IMR-90 (cell line): Measurements from ENCODE around the gene SMIM12. TPM values are rescaled to one million over a fixed set of nuclear protein-coding genes. Genes with fewer than 3 reads are reported as not detected.

Experiments used
- ATAC-seq: fragments of 200-7000 bp; cut with Tn5 transposase; 2 replicates; pipeline ENCODE4 v1.9.1; 2020; ENCODE audit warnings: low read depth, mild to moderate bottlenecking, moderate library complexity
- BruUV-seq: library from RNA; stranded (reverse); fragments of 400-500 nt; replicated peaks from 2 replicates; lab custom pipeline; 2021; lab: Mats Ljungman, UMichigan
- CTCF ChIA-PET: fragments of 300-600 bp; formaldehyde crosslinking; extraction: SDS; loops from one replicate; lab custom pipeline; 2021; ENCODE audit warnings: antibody characterized with exemption; lab: Yijun Ruan, JAX
- POLR2A ChIA-PET: fragments of 300-600 bp; sonication (Branson Sonifier 250); formaldehyde crosslinking; loops from one replicate; lab custom pipeline; 2022; ENCODE audit warnings: antibody characterized with exemption; ENCODE audit not compliant: unreplicated experiment; lab: Charles Lee
- DNase-seq: peaks from one replicate; pipeline ENCODE4 v3.0.0; 2013
- H2AFZ ChIP-seq: replicated peaks from 2 replicates; pipeline ENCODE3; 2013; ENCODE audit warnings: low read length, mild to moderate bottlenecking; ENCODE audit not compliant: poor library complexity
- H2AK5ac ChIP-seq: 2 replicates; pipeline ENCODE4 v1.6.1; 2013; ENCODE audit warnings: low read depth, low read length, inconsistent platforms
- H2AK9ac ChIP-seq: replicated peaks from 2 replicates; pipeline ENCODE3; 2013; ENCODE audit warnings: mild to moderate bottlenecking, low read depth, low read length, moderate library complexity; ENCODE audit not compliant: poor library complexity
- H2BK120ac ChIP-seq: 2 replicates; pipeline ENCODE4 v1.6.1; 2013; ENCODE audit warnings: low read depth, low read length, inconsistent platforms
- H2BK15ac ChIP-seq: 3 replicates; pipeline ENCODE4 v1.6.1; 2013; ENCODE audit warnings: low read depth, low read length, inconsistent platforms
- H2BK20ac ChIP-seq: 2 replicates; pipeline ENCODE4 v1.6.1; 2013; ENCODE audit warnings: low read depth, mild to moderate bottlenecking, inconsistent platforms, low read length, moderate library complexity
- H2BK5ac ChIP-seq: 2 replicates; pipeline ENCODE4 v1.6.1; 2013; ENCODE audit warnings: mild to moderate bottlenecking, low read depth, low read length, inconsistent platforms; ENCODE audit not compliant: poor library complexity, severe bottlenecking
- H3K14ac ChIP-seq: replicated peaks from 2 replicates; pipeline ENCODE4 v1.6.1; 2013; ENCODE audit warnings: low read depth, low read length, inconsistent platforms
- H3K18ac ChIP-seq: 2 replicates; pipeline ENCODE4 v1.6.1; 2013; ENCODE audit warnings: low read depth, low read length, control low read depth
- H3K23ac ChIP-seq: 2 replicates; pipeline ENCODE4 v1.6.1; 2013; ENCODE audit warnings: low read depth, low read length, inconsistent platforms
- H3K27ac ChIP-seq: 2 replicates; pipeline ENCODE4 v1.5.1; 2013; ENCODE audit warnings: mild to moderate bottlenecking, control low read depth, low read length; ENCODE audit not compliant: insufficient read depth
- H3K27me3 ChIP-seq: 2 replicates; pipeline ENCODE4 v1.6.1; 2013; ENCODE audit warnings: low read length; ENCODE audit not compliant: control insufficient read depth, insufficient read depth
- H3K36me3 ChIP-seq: 2 replicates; pipeline ENCODE4 v1.6.1; 2013; ENCODE audit warnings: low read length, mixed read lengths; ENCODE audit not compliant: control insufficient read depth, insufficient read depth
- H3K4ac ChIP-seq: 2 replicates; pipeline ENCODE4 v1.6.1; 2013; ENCODE audit warnings: low read depth, low read length, inconsistent platforms
- H3K4me1 ChIP-seq: 2 replicates; pipeline ENCODE4 v1.6.1; 2013; ENCODE audit warnings: low read length, mixed read lengths; ENCODE audit not compliant: control insufficient read depth, insufficient read depth
- H3K4me2 ChIP-seq: 2 replicates; pipeline ENCODE4 v1.6.1; 2013; ENCODE audit warnings: low read depth, mild to moderate bottlenecking, control low read depth, low read length, moderate library complexity
- H3K4me3 ChIP-seq: 2 replicates; pipeline ENCODE4 v1.5.1; 2013; ENCODE audit warnings: low read depth, mild to moderate bottlenecking, control low read depth, low read length, moderate library complexity; ENCODE audit not compliant: insufficient read depth
- H3K56ac ChIP-seq: 2 replicates; pipeline ENCODE4 v1.6.1; 2013; ENCODE audit warnings: low read length, inconsistent platforms; ENCODE audit not compliant: insufficient read depth; ENCODE audit errors: extremely low read depth
- H3K79me1 ChIP-seq, 2 experiments: 2 replicates each; pipeline ENCODE4 v1.6.1; 2013; ENCODE audit warnings: low read length in 2 of 2, inconsistent platforms in 1 of 2, low read depth in 1 of 2
- H3K9ac ChIP-seq: 2 replicates; pipeline ENCODE4 v1.6.1; 2013; ENCODE audit warnings: low read depth, low read length, control low read depth
- H3K9me1 ChIP-seq: 2 replicates; pipeline ENCODE4 v1.6.1; 2013; ENCODE audit warnings: low read length, inconsistent platforms; ENCODE audit not compliant: insufficient read depth
- H3K9me3 ChIP-seq: 2 replicates; pipeline ENCODE4 v1.6.1; 2013; ENCODE audit warnings: low read length; ENCODE audit not compliant: control insufficient read depth, insufficient read depth
- H4K20me1 ChIP-seq: 2 replicates; pipeline ENCODE4 v1.6.1; 2013; ENCODE audit warnings: low read length, inconsistent platforms; ENCODE audit not compliant: insufficient read depth
- H4K5ac ChIP-seq: 2 replicates; pipeline ENCODE4 v1.6.1; 2013; ENCODE audit warnings: mild to moderate bottlenecking, low read depth, low read length, control low read depth
- H4K8ac ChIP-seq, 2 experiments: 2 replicates each; pipeline ENCODE4 v1.6.1; 2013; ENCODE audit warnings: low read depth in 2 of 2, low read length in 2 of 2, control low read depth in 1 of 2, inconsistent platforms in 1 of 2
- H4K91ac ChIP-seq: 2 replicates; pipeline ENCODE4 v1.6.1; 2013; ENCODE audit warnings: low read depth, low read length, inconsistent platforms; ENCODE audit not compliant: insufficient read depth
- BHLHE40 ChIP-seq: fragments of 150-350 bp; IDR thresholded peaks from 2 replicates; pipeline ENCODE4 v1.6.1; 2016; ENCODE audit warnings: mild to moderate bottlenecking, low read depth, low read length
- CEBPB ChIP-seq: IDR thresholded peaks from 2 replicates; pipeline ENCODE4 v1.6.1; 2012; ENCODE audit warnings: low read depth, low read length, improper control_type of control experiment
- RAD21 ChIP-seq: IDR thresholded peaks from 2 replicates; pipeline ENCODE4 v1.6.1; 2012; ENCODE audit warnings: low read length, improper control_type of control experiment
- WGBS, 2 experiments: methylation state at CpG; one replicate each; pipeline versions ENCODE4 v1.1.5 to v1.1.7; 2013; ENCODE audit warnings: missing lambda C conversion rate in 2 of 2; ENCODE audit not compliant: insufficient read length in 1 of 2; ENCODE audit errors: extremely low coverage in 2 of 2; 5-methylcytosine and 5-hydroxymethylcytosine counted together
- dilution Hi-C: fragments of 300-500 bp; cut with HindIII; formaldehyde crosslinking; loops from one replicate; pipeline ENCODE4 v1.14.3; 2018; ENCODE audit warnings: low sequenced_read_pairs; ENCODE audit not compliant: unreplicated experiment
- in situ Hi-C: fragments of 300-500 bp; cut with MboI; formaldehyde crosslinking; loops from 3 replicates; pipeline ENCODE4 v1.14.3; 2019; ENCODE audit warnings: low sequenced_read_pairs, inconsistent platforms, mixed read lengths
- intact Hi-C: fragments of 100-400 bp; cut with micrococcal nuclease; formaldehyde crosslinking; loops from 2 replicates; pipeline ENCODE4 v1.10.0; 2022
- polyA plus RNA-seq, 3 experiments: library from polyadenylated mRNA; depleted of rRNA; stranded (reverse); fragments of >200 nt; gene quantifications; 2 replicates each; pipeline ENCODE4 v1.2.3, GENCODE V29; 2012; ENCODE audit warnings: low replicate concordance in 1 of 3
- total RNA-seq: library from RNA; depleted of rRNA; stranded (reverse); fragments of >200 nt; gene quantifications from 2 replicates; pipeline ENCODE4 v1.2.3, GENCODE V29; 2012

The SMIM12 gene
- total and polyA plus RNA-seq, 2 of the 4 experiments (the other 2 are of a cell fraction), result 31.9 to 44.4 TPM

GRCh38 chr1:34871443-34872132 is 12.0 kb upstream of the SMIM12 start:
- Histone ChIP-seq H2BK20ac (no peak overlapping the region), H3K4ac (no peak overlapping the region), H3K27me3 (peaks cover 42% of the 10 kb centered on the region), H4K20me1 (no peaks in the 10 kb centered on the region), H3K23ac (no peak overlapping the region), H4K91ac (no peak overlapping the region), H2AK5ac (no peak overlapping the region), H3K79me1 (no peaks in the 10 kb centered on the region), H2BK5ac (no peak overlapping the region), H2BK15ac (no peak overlapping the region), H4K5ac (no peak overlapping the region), H3K4me1 (no peaks in the 10 kb centered on the region), H4K8ac (no peak overlapping the region), H2BK120ac (no peak overlapping the region), H3K9me3 (no peaks in the 10 kb centered on the region; the same call in 1 of the 2 replicates), H3K9ac (no peak overlapping the region), H3K56ac (no peak overlapping the region), H3K14ac (no peak overlapping the region), H3K4me3 (no peak overlapping the region), H3K4me2 (no peak overlapping the region), H2AK9ac (no peak overlapping the region), H3K27ac (no peak overlapping the region), H2AFZ (no peak overlapping the region), H3K36me3 (no peaks in the 10 kb centered on the region), H3K9me1 (no peaks in the 10 kb centered on the region), H3K18ac (no peak overlapping the region)
- ChIA-PET CTCF (interaction anchor here (2.1 kb wide), 1 partner anchor 12 kb away, joined by 5 read pairs; the partner anchor contains the start of gene SMIM12), POLR2A (interaction anchor here (0.6 kb wide), 1 partner anchor 20 kb away, joined by 3 read pairs; no protein-coding TSS in a partner anchor)
- TF ChIP-seq RAD21 (no peak), CEBPB (no peak), BHLHE40 (no peak)
- intact Hi-C loops (loop anchor here (2.0 kb wide), 1 partner anchor 37 kb away; no protein-coding TSS in a partner anchor), in situ Hi-C loops (no loop called here), dilution Hi-C loops (no loop called here)
- ATAC-seq, result no peak
- no peak for DNase-seq
- BruUV-seq, result no TSS peak
- 70% methylated on average over 8 of the region's 17 CpGs; no CpG with 5 or more reads in 1 of the 2 experiments for WGBS, 2 experiments
